HUES64 (cell line): ENCODE data around the gene ALPL.

Source experiments
- H3K27ac ChIP-seq: 2 replicates; pipeline ENCODE4 v1.7.0; 2013; ENCODE audit warnings: low read depth, low read length, inconsistent platforms
- H3K27me3 ChIP-seq: 2 replicates; pipeline ENCODE4 v1.6.1; 2013; ENCODE audit warnings: mild to moderate bottlenecking, low read length; ENCODE audit not compliant: insufficient read depth
- H3K36me3 ChIP-seq: 2 replicates; pipeline ENCODE4 v1.6.1; 2013; ENCODE audit warnings: mild to moderate bottlenecking, low read length; ENCODE audit not compliant: insufficient read depth
- H3K4me1 ChIP-seq: 2 replicates; pipeline ENCODE4 v1.6.1; 2013; ENCODE audit warnings: mild to moderate bottlenecking, low read length, moderate library complexity; ENCODE audit not compliant: insufficient read depth
- H3K4me3 ChIP-seq: 2 replicates; pipeline ENCODE4 v1.5.1; 2013; ENCODE audit warnings: mild to moderate bottlenecking, low read length, moderate library complexity
- H3K9ac ChIP-seq: 2 replicates; pipeline ENCODE4 v1.6.1; 2013; ENCODE audit warnings: mild to moderate bottlenecking, low read depth, low read length
- H3K9me3 ChIP-seq: 2 replicates; pipeline ENCODE4 v1.6.1; 2013; ENCODE audit warnings: low read depth, low read length; ENCODE audit not compliant: insufficient read depth
- WGBS: fragments of 150-250, 120-280 bp; methylation state at CpG from one replicate; pipeline ENCODE4 v1.1.7; 2013; ENCODE audit warnings: missing lambda C conversion rate; 5-methylcytosine and 5-hydroxymethylcytosine counted together

Gene ALPL

GRCh38 chr1:21492356-21492625, 16.9 kb upstream of the ALPL start:
- Histone ChIP-seq H3K27ac (no peak overlapping the region), H3K9ac (no peak overlapping the region), H3K36me3 (no peaks in the 10 kb centered on the region), H3K4me3 (no peak overlapping the region), H3K4me1 (no peaks in the 10 kb centered on the region), H3K9me3 (peaks cover 12% of the 10 kb centered on the region), H3K27me3 (no peaks in the 10 kb centered on the region)
- WGBS, result 50% methylated on average over 4 of the region's 4 CpGs

- WGBS, result 76% methylated on average over 6 of the region's 6 CpGs
- no peak overlapping the region for H3K27ac ChIP-seq
Measured at GRCh38 chr1:21494196-21494595, 15.0 kb upstream of the ALPL start.

DNA sequence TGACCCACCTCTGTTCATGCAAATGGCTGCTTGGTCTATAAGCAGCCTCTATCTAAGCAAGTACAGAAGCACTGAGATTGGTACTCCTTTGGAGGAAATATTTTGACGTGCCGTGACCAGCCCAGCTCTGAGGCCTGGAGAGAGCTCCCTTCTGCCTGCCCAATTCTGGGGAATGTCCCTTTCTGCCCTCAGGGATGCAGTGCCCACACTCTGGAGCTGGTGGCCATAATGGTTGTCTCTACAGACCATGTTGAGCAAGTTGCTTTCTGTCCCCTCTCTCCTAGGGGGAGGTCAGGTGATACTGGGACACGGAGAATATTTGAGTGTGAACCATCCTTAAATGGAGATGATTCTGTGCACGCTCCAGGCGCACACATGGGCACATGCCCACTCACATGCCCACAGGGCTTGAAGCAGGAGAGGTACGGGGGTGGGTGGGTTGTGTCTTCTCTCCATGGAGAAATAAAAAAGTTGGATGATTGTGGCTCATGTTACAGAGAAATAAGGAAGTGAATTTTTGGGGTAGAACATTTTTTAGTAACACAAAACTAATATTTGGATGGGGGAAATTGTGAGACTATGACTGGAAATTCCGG, 13.9 kb upstream of the ALPL start:
- H3K9me3 ChIP-seq, result peaks cover 14% of the 10 kb centered on the region
- peaks cover 4% of the 10 kb centered on the region; the same call in 1 of the 2 replicates for H3K4me1 ChIP-seq
- H3K36me3 ChIP-seq, result no peaks in the 10 kb centered on the region
- no peak overlapping the region for H3K9ac ChIP-seq
- no peak overlapping the region for H3K4me3 ChIP-seq
- WGBS, result 94% methylated on average over 7 of the region's 7 CpGs
- no peaks in the 10 kb centered on the region for H3K27me3 ChIP-seq
- no peak overlapping the region for H3K27ac ChIP-seq

More at GRCh38 chr1:21494196-21494595, 15.0 kb upstream of the ALPL start:
- Histone ChIP-seq H3K4me3 (no peak overlapping the region), H3K9ac (no peak overlapping the region), H3K4me1 (peaks cover 4% of the 10 kb centered on the region; the same call in 1 of the 2 replicates), H3K27me3 (no peaks in the 10 kb centered on the region), H3K9me3 (peaks cover 14% of the 10 kb centered on the region), H3K36me3 (no peaks in the 10 kb centered on the region)

DNA sequence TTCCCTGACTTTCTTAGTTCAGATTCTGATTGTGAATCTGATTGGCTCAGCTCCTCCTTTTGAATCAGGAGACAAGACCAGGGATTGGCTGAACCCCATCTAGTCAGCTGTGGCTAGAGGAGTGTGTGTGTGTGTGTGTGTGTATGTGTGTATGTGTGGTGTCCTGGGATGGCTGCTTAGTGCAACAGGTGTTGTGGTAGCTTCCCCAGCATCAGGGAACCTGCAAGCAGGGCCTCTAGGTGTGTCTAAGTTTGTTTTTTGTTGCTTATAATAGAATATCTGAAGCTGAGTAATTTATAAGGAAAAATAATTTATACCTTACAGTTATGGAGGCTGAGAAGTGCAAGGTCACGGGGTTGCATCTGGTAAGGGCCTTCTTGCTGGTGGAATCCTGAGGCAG, 13.2 kb upstream of the ALPL start:
- Histone ChIP-seq H3K27me3 (no peaks in the 10 kb centered on the region), H3K4me1 (peaks cover 4% of the 10 kb centered on the region; the same call in 1 of the 2 replicates), H3K9me3 (peaks cover 6% of the 10 kb centered on the region; the same call in 1 of the 2 replicates), H3K36me3 (no peaks in the 10 kb centered on the region), H3K9ac (no peak overlapping the region), H3K4me3 (no peak overlapping the region), H3K27ac (no peak overlapping the region)
- 88% methylated on average over 1 of the region's 1 CpG for WGBS

GRCh38 chr1:21496886-21497285, 12.3 kb upstream of the ALPL start:
- peaks cover 5% of the 10 kb centered on the region; the same call in 1 of the 2 replicates for H3K9me3 ChIP-seq
- no peak overlapping the region for H3K4me3 ChIP-seq
- 92% methylated on average over 3 of the region's 3 CpGs for WGBS
- no peak overlapping the region for H3K9ac ChIP-seq
- peaks cover 4% of the 10 kb centered on the region; the same call in 1 of the 2 replicates for H3K4me1 ChIP-seq
- no peaks in the 10 kb centered on the region for H3K27me3 ChIP-seq
- no peaks in the 10 kb centered on the region for H3K36me3 ChIP-seq
- no peak overlapping the region for H3K27ac ChIP-seq

DNA sequence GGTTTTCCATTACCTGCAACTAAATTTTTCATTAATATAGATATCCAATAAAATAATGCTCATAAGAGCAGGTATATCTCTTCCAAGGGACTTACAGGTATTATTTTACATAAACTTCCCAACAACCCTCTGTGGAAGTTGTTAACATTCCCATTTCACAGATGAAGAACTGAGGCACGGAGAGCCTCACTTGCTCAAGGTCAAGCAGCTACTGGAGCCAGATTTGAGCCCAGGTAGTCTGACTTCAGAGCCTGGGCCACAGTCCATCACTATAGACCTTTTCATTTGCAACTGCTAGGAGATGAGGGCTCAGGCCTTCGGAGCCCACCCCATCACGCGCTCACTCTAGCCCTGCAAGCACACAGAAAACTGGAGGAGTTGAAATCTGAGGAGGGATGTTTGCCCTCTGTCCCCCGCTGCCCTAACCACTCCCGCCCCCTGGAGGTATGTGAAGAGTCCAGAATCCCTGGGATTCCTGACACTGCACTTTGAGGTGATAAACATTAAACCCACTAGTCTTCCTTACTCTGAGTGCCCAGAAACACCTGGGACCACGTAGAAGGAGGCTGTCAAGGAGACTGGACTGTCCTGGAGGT, 11.7 kb upstream of the ALPL start:
- Histone ChIP-seq H3K36me3 (no peaks in the 10 kb centered on the region), H3K27ac (no peak overlapping the region), H3K4me3 (no peak overlapping the region), H3K27me3 (no peaks in the 10 kb centered on the region), H3K9me3 (peaks cover 5% of the 10 kb centered on the region; the same call in 1 of the 2 replicates), H3K9ac (no peak overlapping the region), H3K4me1 (peaks cover 4% of the 10 kb centered on the region; the same call in 1 of the 2 replicates)
- 56% methylated on average over 7 of the region's 7 CpGs for WGBS

GRCh38 chr1:21499283-21499950, 9.8 kb upstream of the ALPL start:
- no peaks in the 10 kb centered on the region for H3K27me3 ChIP-seq
- no peak overlapping the region for H3K9ac ChIP-seq
- no peak overlapping the region for H3K27ac ChIP-seq
- H3K4me3 ChIP-seq, result no peak overlapping the region
- peaks cover 4% of the 10 kb centered on the region; the same call in 1 of the 2 replicates for H3K4me1 ChIP-seq
- 100% methylated on average over 1 of the region's 1 CpG for WGBS
- H3K9me3 ChIP-seq, result peaks cover 5% of the 10 kb centered on the region; the same call in 1 of the 2 replicates
- no peaks in the 10 kb centered on the region for H3K36me3 ChIP-seq

- Histone ChIP-seq H3K4me1 (0 out of 2 replicates have a peak, but pooled peaks cover 6% of the 10 kb centered on the region), H3K9me3 (peaks cover 5% of the 10 kb centered on the region; the same call in 1 of the 2 replicates), H3K27ac (no peak overlapping the region), H3K9ac (no peak overlapping the region), H3K4me3 (no peak overlapping the region), H3K27me3 (peaks cover 11% of the 10 kb centered on the region), H3K36me3 (no peaks in the 10 kb centered on the region)
- 76% methylated on average over 7 of the region's 7 CpGs for WGBS
Measured at GRCh38 chr1:21503706-21504377, 5.4 kb upstream of the ALPL start.

GRCh38 chr1:21506804-21507203, 2.4 kb upstream of the ALPL start:
- WGBS, result 89% methylated on average over 4 of the region's 4 CpGs
- Histone ChIP-seq H3K4me3 (no peak overlapping the region), H3K27ac (no peak overlapping the region), H3K9ac (no peak overlapping the region), H3K4me1 (peaks cover 19% of the 10 kb centered on the region), H3K9me3 (no peaks in the 10 kb centered on the region), H3K36me3 (peaks cover 4% of the 10 kb centered on the region; the same call in 1 of the 2 replicates), H3K27me3 (peaks cover 12% of the 10 kb centered on the region)

DNA sequence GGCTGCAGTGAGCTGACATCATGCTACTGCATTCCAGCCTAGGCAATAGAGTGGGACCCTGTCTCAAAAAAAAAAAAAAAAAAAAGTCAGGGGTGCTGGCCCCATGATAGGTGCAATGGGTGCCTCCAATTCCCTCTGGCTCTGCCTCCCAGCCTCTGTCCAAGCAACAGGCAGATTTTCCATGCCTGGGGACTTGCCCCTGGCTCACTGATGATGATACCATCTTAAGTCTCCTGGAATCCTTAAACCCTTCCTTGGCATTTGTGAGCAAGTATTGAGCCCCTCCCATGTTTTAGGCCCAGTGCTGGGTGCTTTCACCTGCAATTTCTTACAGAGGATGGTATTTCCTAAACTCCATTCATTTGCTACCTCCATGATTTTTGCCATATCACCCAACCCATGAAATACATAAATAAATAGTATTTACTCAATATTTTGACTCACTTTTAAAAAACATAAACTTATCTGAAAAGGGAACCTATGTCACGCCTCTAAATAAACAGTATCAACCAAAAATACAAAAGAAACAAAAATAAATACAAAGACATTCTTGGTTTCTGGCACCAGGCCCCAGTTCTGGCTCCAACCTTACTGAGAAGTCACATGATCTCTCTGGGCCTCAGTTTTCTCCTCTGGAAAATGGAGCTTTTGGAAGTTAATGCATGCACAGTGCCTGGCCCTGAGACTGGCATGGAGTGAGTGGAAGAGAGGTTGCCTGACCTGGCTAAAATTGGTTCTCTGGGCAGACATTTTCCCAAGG, 1.5 kb upstream of the ALPL start:
- Histone ChIP-seq H3K36me3 (peaks cover 4% of the 10 kb centered on the region; the same call in 1 of the 2 replicates), H3K27ac (no peak overlapping the region), H3K9me3 (no peaks in the 10 kb centered on the region), H3K4me1 (peaks cover 23% of the 10 kb centered on the region), H3K4me3 (no peak overlapping the region), H3K9ac (no peak overlapping the region), H3K27me3 (peaks cover 12% of the 10 kb centered on the region)
- 96% methylated on average over 1 of the region's 1 CpG for WGBS
